ENCODE measurements around the gene CSTPP1. TPM values are rescaled to one million over a fixed set of nuclear protein-coding genes. Genes with fewer than 3 reads are reported as not detected.
A peak's percentile ranks its signal among the peaks of the same experiment; 100 is the strongest.

CSTPP1 gene
- total RNA-seq, 4 donors from 2014 or later = 19.1 to 27.0 (median 21.8) TPM

DNA sequence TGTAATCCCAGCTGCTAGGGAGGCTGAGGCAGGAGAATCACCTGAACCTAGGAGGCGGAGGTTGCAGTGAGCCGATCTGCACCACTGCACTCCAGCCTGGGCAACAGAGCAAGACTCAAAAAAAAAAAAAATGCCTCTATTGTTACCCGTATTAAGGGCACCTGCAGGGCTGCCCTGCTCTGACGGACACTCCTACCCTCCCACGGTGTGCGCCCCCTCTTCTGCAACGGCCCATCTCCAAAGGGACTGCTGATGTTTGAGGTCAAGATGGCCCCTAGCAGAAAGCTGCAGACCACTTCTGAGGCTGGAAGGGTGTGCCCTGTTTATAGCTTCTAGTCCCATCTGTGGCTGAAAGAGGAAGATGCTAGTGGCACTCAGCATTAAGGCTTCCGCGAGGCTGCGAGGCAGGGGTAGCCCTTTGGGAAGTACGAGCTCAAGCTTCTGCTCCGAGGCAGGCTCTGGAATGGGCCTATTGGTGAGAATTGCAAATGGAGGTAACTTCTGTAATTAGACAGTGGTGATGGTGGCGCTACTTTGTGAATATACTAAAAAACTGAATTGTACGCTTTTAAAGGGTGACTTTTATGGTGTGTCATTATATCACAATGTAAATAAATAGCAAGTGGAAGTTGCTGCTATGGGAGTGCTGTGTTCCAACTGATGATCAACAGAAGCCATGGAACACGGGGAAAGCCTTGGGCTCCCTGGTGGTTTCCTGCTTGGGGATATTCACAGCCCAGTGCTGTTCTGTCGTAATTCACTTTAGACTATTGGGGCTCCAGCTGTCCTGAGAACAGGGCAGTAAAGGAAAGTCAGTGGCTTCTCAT is 215.8 kb downstream of the CSTPP1 start:
- peaks cover 0 to 24% of the 10 kb centered on the region in 2 donors for H3K36me3 ChIP-seq
- H3K27ac ChIP-seq = no peak overlapping the region
- no peak for TF ChIP-seq POLR2A (IDR thresholded peaks at IDR 0.05)
- no peak for TF ChIP-seq POLR2AphosphoS5 (IDR thresholded peaks at IDR 0.05)
- TF ChIP-seq EP300 (IDR thresholded peaks at IDR 0.05) = no peak
- TF ChIP-seq CTCF (IDR thresholded peaks at IDR 0.05) = no peak
- no peaks in the 10 kb centered on the region for H3K9me3 ChIP-seq
- 80 to 82% methylated on average over 11 to 15 of the region's 16 CpGs for WGBS, 2 donors (ENCODE audit: low coverage in 1 of 2)
- H3K4me3 ChIP-seq = no peak overlapping the region
- ATAC-seq = no peak
- H3K4me1 ChIP-seq = peaks cover 0 to 35% (median 21%) of the 10 kb centered on the region in 3 donors
- H3K27me3 ChIP-seq = no peaks in the 10 kb centered on the region

DNA sequence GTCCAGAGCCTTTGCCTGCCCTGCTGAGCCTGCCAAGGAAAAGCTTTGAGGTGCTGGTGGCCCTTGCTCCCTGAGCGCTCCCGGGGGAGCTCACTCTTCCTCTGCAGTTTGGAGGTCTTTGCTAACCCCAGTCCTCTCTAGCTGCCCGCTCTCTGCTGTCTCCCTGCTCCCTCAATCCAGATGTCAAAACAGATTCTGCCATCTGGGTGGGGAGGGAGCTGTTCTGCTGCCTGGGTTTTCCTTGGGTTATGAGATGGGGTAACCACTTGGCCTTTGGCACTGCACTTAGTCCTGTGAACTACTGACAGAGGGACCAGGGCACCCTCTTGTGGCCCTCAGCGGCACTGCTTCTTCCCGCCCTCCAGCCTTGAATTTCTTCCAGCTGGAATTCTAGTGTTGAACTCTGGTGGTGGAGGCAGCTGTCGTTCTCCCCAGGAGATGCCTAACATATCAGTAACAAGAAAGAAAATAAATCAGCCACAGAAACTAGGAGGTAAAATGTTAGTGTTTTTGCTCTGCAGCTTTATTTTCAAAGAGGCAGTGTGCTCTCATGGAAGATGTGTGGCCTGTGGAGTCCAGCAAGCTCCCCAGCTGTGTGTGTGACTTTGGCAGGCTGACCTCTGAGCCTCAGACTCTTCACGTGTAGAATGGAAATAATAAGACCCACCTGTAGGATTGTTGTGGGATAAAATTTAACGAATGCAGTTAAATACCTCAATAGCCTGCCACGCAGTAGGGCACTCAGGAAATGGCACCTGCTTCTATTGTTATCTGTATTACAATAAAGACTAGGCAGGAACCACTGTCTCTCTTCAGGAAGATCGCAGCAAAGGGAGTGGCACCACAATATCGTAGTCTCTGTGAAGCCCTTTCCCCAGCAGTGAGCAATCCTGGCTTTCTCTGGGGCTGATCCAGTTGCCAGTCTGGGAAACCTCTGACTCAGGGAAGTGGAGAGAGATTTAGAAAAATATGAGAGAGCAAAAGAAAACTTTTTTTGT is 216.7 kb downstream of the CSTPP1 start:
- peak; percentile 83 for ATAC-seq
- 22 to 62% methylated on average over 3 to 7 of the region's 11 CpGs for WGBS, 2 donors (ENCODE audit: low coverage in 1 of 2)
- Histone ChIP-seq H3K36me3 (peaks cover 0 to 33% of the 10 kb centered on the region in 2 donors), H3K27me3 (no peaks in the 10 kb centered on the region), H3K4me3 (no peak overlapping the region), H3K27ac (no peak overlapping the region), H3K9me3 (no peaks in the 10 kb centered on the region), H3K4me1 (peaks cover 0 to 34% (median 21%) of the 10 kb centered on the region in 3 donors)
- TF ChIP-seq POLR2A (IDR thresholded peaks at IDR 0.05) = no peak
- TF ChIP-seq CTCF (IDR thresholded peaks at IDR 0.05) = peak; percentile 90 to 95 (median 94)
- TF ChIP-seq POLR2AphosphoS5 (IDR thresholded peaks at IDR 0.05) = peak; percentile 56

GRCh38 chr11:47154616-47155570 is 218.3 kb downstream of the CSTPP1 start:
- WGBS, 2 donors (ENCODE audit: low coverage in 1 of 2) = 63 to 92% methylated on average over 4 to 10 of the region's 18 CpGs
- TF ChIP-seq CTCF (IDR thresholded peaks at IDR 0.05) (no peak), POLR2A (IDR thresholded peaks at IDR 0.05) (no peak), EP300 (IDR thresholded peaks at IDR 0.05) (no peak), POLR2AphosphoS5 (IDR thresholded peaks at IDR 0.05) (no peak)
- peaks cover 0 to 43% of the 10 kb centered on the region in 2 donors for H3K36me3 ChIP-seq

GRCh38 chr11:47155879-47156278 is 219.3 kb downstream of the CSTPP1 start:
- Histone ChIP-seq H3K27me3 (no peaks in the 10 kb centered on the region), H3K36me3 (peaks cover 0 to 43% of the 10 kb centered on the region in 2 donors), H3K4me3 (no peak overlapping the region), H3K4me1 (peaks cover 0 to 15% (median 9%) of the 10 kb centered on the region in 3 donors), H3K9me3 (no peaks in the 10 kb centered on the region), H3K27ac (no peak overlapping the region)
- WGBS, 2 donors (ENCODE audit: low coverage in 1 of 2) = 86 to 92% methylated on average over 3 to 4 of the region's 4 CpGs
- no peak for ATAC-seq
- no peak for TF ChIP-seq CTCF (IDR thresholded peaks at IDR 0.05)
- TF ChIP-seq POLR2AphosphoS5 (IDR thresholded peaks at IDR 0.05) = no peak
- no peak for TF ChIP-seq EP300 (IDR thresholded peaks at IDR 0.05)
- TF ChIP-seq POLR2A (IDR thresholded peaks at IDR 0.05) = no peak

More at GRCh38 chr11:47154616-47155570, 218.3 kb downstream of the CSTPP1 start:
- no peak overlapping the region for H3K4me3 ChIP-seq
- H3K9me3 ChIP-seq = no peaks in the 10 kb centered on the region
- H3K4me1 ChIP-seq = peaks cover 0 to 18% (median 9%) of the 10 kb centered on the region in 3 donors
- no peaks in the 10 kb centered on the region for H3K27me3 ChIP-seq
- no peak overlapping the region for H3K27ac ChIP-seq
- no peak for ATAC-seq

Measured in gastroesophageal sphincter (tissue), 4 donors.